Colonic mucosa (tissue), 4 donors: Measurements from ENCODE around the gene FMO5. TPM values are rescaled to one million over a fixed set of nuclear protein-coding genes. Genes with fewer than 3 reads are reported as not detected.

ENCODE experiments used
- DNase-seq: peaks from one replicate; pipeline ENCODE4 v3.0.0-alpha.2; 2020
- H3K27ac ChIP-seq: fragments of 200-600 bp; one replicate; pipeline ENCODE4 v1.8.0; 2021
- H3K27me3 ChIP-seq: fragments of 200-600 bp; one replicate; pipeline ENCODE4 v1.8.0; 2021
- H3K36me3 ChIP-seq: fragments of 200-600 bp; one replicate; pipeline ENCODE4 v1.8.0; 2021
- H3K4me1 ChIP-seq: fragments of 200-600 bp; one replicate; pipeline ENCODE4 v1.8.0; 2021; ENCODE audit warnings: mild to moderate bottlenecking
- H3K4me3 ChIP-seq: fragments of 200-600 bp; one replicate; pipeline ENCODE4 v1.8.0; 2021
- H3K9ac ChIP-seq, 2 donors: one replicate each; pipeline ENCODE4 v1.7.0; 2013; ENCODE audit warnings: control low read depth in 2 of 2, low read depth in 2 of 2, low read length in 2 of 2
- H3K9me3 ChIP-seq: fragments of 200-600 bp; one replicate; pipeline ENCODE4 v1.8.0; 2021
- CTCF ChIP-seq: fragments of 200-600 bp; IDR thresholded peaks from one replicate; pipeline ENCODE4 v1.8.0; 2022; ENCODE audit warnings: antibody characterized with exemption, mild to moderate bottlenecking
- intact Hi-C: fragments of 100-400 bp; cut with DNase I; formaldehyde crosslinking; loops from one replicate; pipeline ENCODE4 v1.14.1; 2022
- total RNA-seq, 2 donors: library from RNA; stranded (reverse); fragmentation: NEBNext Ultra II Directional in 1 of 2; extraction: Animal tissue kit (Norgen Biotek cat#: 25700) in 1 of 2; gene quantifications; one replicate each; pipeline ENCODE4 v1.2.1, GENCODE V29; 2021
- donor health status: healthy.
- donor health status: DM: no; HTN: no; CAD: no.
- donor health status: DM: no; HTN: no; CAD: no.

Gene FMO5
- total RNA-seq, 2 donors from 2014 or later: 22.9 to 65.6 TPM

- Histone ChIP-seq H3K9me3 (no peaks in the 10 kb centered on the region), H3K4me1 (peaks cover 16% of the 10 kb centered on the region), H3K36me3 (no peaks in the 10 kb centered on the region), H3K27me3 (no peaks in the 10 kb centered on the region), H3K4me3 (peak within 1 kb of the TSS; percentile 92), H3K27ac (peak within 1 kb of the TSS; percentile 96), H3K9ac (peak within 1 kb of the TSS; percentile 88 to 94)
- intact Hi-C loops: loop anchor here (2.0 kb wide), 1 partner anchor 70 kb away; the partner anchor contains the start of gene CHD1L
- peak; percentile 90 for TF ChIP-seq CTCF
- peak; percentile 95 for DNase-seq
Measured at GRCh38 chr1:147172168-147173016, 52.7 kb downstream of the FMO5 start, which contains the start of gene PRKAB2. Gene PRKAB2 (minus strand): TSS chr1:147172470. CDS start chr1:147172144, 326 bp downstream.

GRCh38 chr1:147171399-147172167 lies 53.6 kb downstream of the FMO5 start:
- peak overlapping the region; percentile 92 for H3K4me3 ChIP-seq
- H3K4me1 ChIP-seq: peaks cover 20% of the 10 kb centered on the region

GRCh38 chr1:147169840-147170674 lies 55.1 kb downstream of the FMO5 start:
- Histone ChIP-seq H3K9me3 (no peaks in the 10 kb centered on the region), H3K9ac (no peak overlapping the region), H3K27me3 (no peaks in the 10 kb centered on the region), H3K27ac (no peak overlapping the region), H3K4me3 (no peak overlapping the region), H3K36me3 (no peaks in the 10 kb centered on the region), H3K4me1 (peaks cover 20% of the 10 kb centered on the region)
- intact Hi-C loops: no loop called here
- no peak for TF ChIP-seq CTCF
- no peak for DNase-seq

More at GRCh38 chr1:147171399-147172167, 53.6 kb downstream of the FMO5 start:
- no peak for DNase-seq
- no peak for TF ChIP-seq CTCF
- intact Hi-C loops: loop anchor here (2.0 kb wide), 1 partner anchor 71 kb away; the partner anchor contains the start of gene CHD1L
- no peaks in the 10 kb centered on the region for H3K27me3 ChIP-seq
- H3K9ac ChIP-seq: peak overlapping the region; percentile 88 to 94
- H3K27ac ChIP-seq: peak overlapping the region; percentile 96
- H3K36me3 ChIP-seq: no peaks in the 10 kb centered on the region
- no peaks in the 10 kb centered on the region for H3K9me3 ChIP-seq

- H3K4me1 ChIP-seq: peaks cover 20% of the 10 kb centered on the region
- H3K27ac ChIP-seq: peak overlapping the region; percentile 27
- H3K9ac ChIP-seq: no peak overlapping the region
Measured at GRCh38 chr1:147169171-147169570, 56.0 kb downstream of the FMO5 start.

More at GRCh38 chr1:147169171-147169570, 56.0 kb downstream of the FMO5 start:
- Histone ChIP-seq H3K9me3 (no peaks in the 10 kb centered on the region), H3K27me3 (no peaks in the 10 kb centered on the region), H3K36me3 (no peaks in the 10 kb centered on the region), H3K4me3 (no peak overlapping the region)
- intact Hi-C loops: no loop called here
- DNase-seq: no peak
- no peak for TF ChIP-seq CTCF
